ENCODE results near the gene LDB3. TPM values are rescaled to one million over a fixed set of nuclear protein-coding genes. Genes with fewer than 3 reads are reported as not detected.

Gene LDB3
- total RNA-seq, 1 experiment from 2014 or later, result 0.03 TPM

GRCh38 chr10:86753638-86754434 is 85.5 kb downstream of the LDB3 start:
- H3K4me3 ChIP-seq (ENCODE audit: insufficient read depth, low read depth, low read length), result no peak overlapping the region
- no peaks in the 10 kb centered on the region for H3K36me3 ChIP-seq (replicated peaks; ENCODE audit: control insufficient read depth, insufficient read depth, low read length)
- no peaks in the 10 kb centered on the region for H3K27me3 ChIP-seq (ENCODE audit: control insufficient read depth, insufficient read depth, low read length)
- no peak for DNase-seq

- Histone ChIP-seq H3K27me3 (ENCODE audit: control insufficient read depth, insufficient read depth, low read length) (no peaks in the 10 kb centered on the region), H3K4me3 (ENCODE audit: insufficient read depth, low read depth, low read length) (peak overlapping the region; percentile 95), H3K36me3 (replicated peaks; ENCODE audit: control insufficient read depth, insufficient read depth, low read length) (no peaks in the 10 kb centered on the region)
- DNase-seq, result no peak
Measured at GRCh38 chr10:86755454-86755739, 87.1 kb downstream of the LDB3 start.

- H3K36me3 ChIP-seq (replicated peaks; ENCODE audit: control insufficient read depth, insufficient read depth, low read length), result no peaks in the 10 kb centered on the region
- H3K27me3 ChIP-seq (ENCODE audit: control insufficient read depth, insufficient read depth, low read length), result no peaks in the 10 kb centered on the region
- peak overlapping the region; percentile 95 for H3K4me3 ChIP-seq (ENCODE audit: insufficient read depth, low read depth, low read length)
- peak; percentile 99 for DNase-seq
Measured at GRCh38 chr10:86755740-86756510, 87.6 kb downstream of the LDB3 start.

GRCh38 chr10:86756511-86757112 is 88.3 kb downstream of the LDB3 start, which contains the start of gene BMPR1A:
TSS of gene BMPR1A (plus strand) at chr10:86756619. CDS start at chr10:86876019, 119,400 bp downstream.
- Histone ChIP-seq H3K36me3 (replicated peaks; ENCODE audit: control insufficient read depth, insufficient read depth, low read length) (no peaks in the 10 kb centered on the region), H3K27me3 (ENCODE audit: control insufficient read depth, insufficient read depth, low read length) (no peaks in the 10 kb centered on the region), H3K4me3 (ENCODE audit: insufficient read depth, low read depth, low read length) (peak within 1 kb of the TSS; percentile 95)
- DNase-seq, result peak; percentile 83

GRCh38 chr10:86757113-86757972 is 89.0 kb downstream of the LDB3 start:
- peak; percentile 66 for DNase-seq
- Histone ChIP-seq H3K4me3 (ENCODE audit: insufficient read depth, low read depth, low read length) (peak overlapping the region; percentile 84), H3K36me3 (replicated peaks; ENCODE audit: control insufficient read depth, insufficient read depth, low read length) (no peaks in the 10 kb centered on the region), H3K27me3 (ENCODE audit: control insufficient read depth, insufficient read depth, low read length) (no peaks in the 10 kb centered on the region)

GRCh38 chr10:86758189-86759072 is 90.1 kb downstream of the LDB3 start:
- peak overlapping the region; percentile 84 for H3K4me3 ChIP-seq (ENCODE audit: insufficient read depth, low read depth, low read length)
- H3K36me3 ChIP-seq (replicated peaks; ENCODE audit: control insufficient read depth, insufficient read depth, low read length), result no peaks in the 10 kb centered on the region
- DNase-seq, result no peak
- H3K27me3 ChIP-seq (ENCODE audit: control insufficient read depth, insufficient read depth, low read length), result no peaks in the 10 kb centered on the region

GRCh38 chr10:86759073-86759672 is 90.9 kb downstream of the LDB3 start:
- DNase-seq, result no peak
- Histone ChIP-seq H3K36me3 (replicated peaks; ENCODE audit: control insufficient read depth, insufficient read depth, low read length) (no peaks in the 10 kb centered on the region), H3K27me3 (ENCODE audit: control insufficient read depth, insufficient read depth, low read length) (no peaks in the 10 kb centered on the region), H3K4me3 (ENCODE audit: insufficient read depth, low read depth, low read length) (peak overlapping the region; percentile 84)

GRCh38 chr10:86763404-86763803 is 95.1 kb downstream of the LDB3 start:
- Histone ChIP-seq H3K36me3 (replicated peaks; ENCODE audit: control insufficient read depth, insufficient read depth, low read length) (no peaks in the 10 kb centered on the region), H3K4me3 (ENCODE audit: insufficient read depth, low read depth, low read length) (no peak overlapping the region), H3K27me3 (ENCODE audit: control insufficient read depth, insufficient read depth, low read length) (no peaks in the 10 kb centered on the region)
- no peak for DNase-seq

- no peak for DNase-seq
- Histone ChIP-seq H3K4me3 (ENCODE audit: insufficient read depth, low read depth, low read length) (no peak overlapping the region), H3K27me3 (ENCODE audit: control insufficient read depth, insufficient read depth, low read length) (no peaks in the 10 kb centered on the region), H3K36me3 (replicated peaks; ENCODE audit: control insufficient read depth, insufficient read depth, low read length) (no peaks in the 10 kb centered on the region)
Measured at GRCh38 chr10:86765548-86765947, 97.2 kb downstream of the LDB3 start.

GRCh38 chr10:86768412-86769062 is 100.2 kb downstream of the LDB3 start:
- DNase-seq, result no peak
- H3K4me3 ChIP-seq (ENCODE audit: insufficient read depth, low read depth, low read length), result no peak overlapping the region
- no peaks in the 10 kb centered on the region for H3K27me3 ChIP-seq (ENCODE audit: control insufficient read depth, insufficient read depth, low read length)
- no peaks in the 10 kb centered on the region for H3K36me3 ChIP-seq (replicated peaks; ENCODE audit: control insufficient read depth, insufficient read depth, low read length)

- Histone ChIP-seq H3K4me3 (ENCODE audit: insufficient read depth, low read depth, low read length) (no peak overlapping the region), H3K27me3 (ENCODE audit: control insufficient read depth, insufficient read depth, low read length) (no peaks in the 10 kb centered on the region), H3K36me3 (replicated peaks; ENCODE audit: control insufficient read depth, insufficient read depth, low read length) (no peaks in the 10 kb centered on the region)
- DNase-seq, result no peak
Measured at GRCh38 chr10:86769991-86770390, 101.7 kb downstream of the LDB3 start.

GRCh38 chr10:86770412-86770960 is 102.2 kb downstream of the LDB3 start:
- H3K36me3 ChIP-seq (replicated peaks; ENCODE audit: control insufficient read depth, insufficient read depth, low read length), result no peaks in the 10 kb centered on the region
- no peak overlapping the region for H3K4me3 ChIP-seq (ENCODE audit: insufficient read depth, low read depth, low read length)
- peak; percentile 50 for DNase-seq
- H3K27me3 ChIP-seq (ENCODE audit: control insufficient read depth, insufficient read depth, low read length), result no peaks in the 10 kb centered on the region

All from H7 (cell line).